Right lobe of liver (tissue), 4 donors: ENCODE data around the gene OR5H15.

Experiments
- CTCF ChIP-seq, 4 donors: fragments of 200-600 bp in 3 of 4; fragments of 450-650 bp in 1 of 4; IDR thresholded peaks; one replicate each; pipeline versions ENCODE4 v1.5.1 to v1.8.0; 2016 to 2022; ENCODE audit warnings: antibody characterized with exemption in 4 of 4, mild to moderate bottlenecking in 2 of 4
- POLR2A ChIP-seq: fragments of 450-650 bp; IDR thresholded peaks from one replicate; pipeline ENCODE4 v1.6.1; 2017; ENCODE audit warnings: antibody characterized with exemption, mild to moderate bottlenecking
- donor health status: DM: no; HTN: no; CAD: no.
- donor health status: DM: no; HTN: no; CAD: no.
- donor health status: DM: no; HTN: yes; CAD: no.

GRCh38 chr3:98180319-98180890 lies 13.9 kb downstream of the OR5H15 start:
- TF ChIP-seq CTCF (IDR thresholded peaks at IDR 0.05) (no peak), POLR2A (no peak)
